ENCODE data around the gene SDK1.

Gene SDK1

DNA sequence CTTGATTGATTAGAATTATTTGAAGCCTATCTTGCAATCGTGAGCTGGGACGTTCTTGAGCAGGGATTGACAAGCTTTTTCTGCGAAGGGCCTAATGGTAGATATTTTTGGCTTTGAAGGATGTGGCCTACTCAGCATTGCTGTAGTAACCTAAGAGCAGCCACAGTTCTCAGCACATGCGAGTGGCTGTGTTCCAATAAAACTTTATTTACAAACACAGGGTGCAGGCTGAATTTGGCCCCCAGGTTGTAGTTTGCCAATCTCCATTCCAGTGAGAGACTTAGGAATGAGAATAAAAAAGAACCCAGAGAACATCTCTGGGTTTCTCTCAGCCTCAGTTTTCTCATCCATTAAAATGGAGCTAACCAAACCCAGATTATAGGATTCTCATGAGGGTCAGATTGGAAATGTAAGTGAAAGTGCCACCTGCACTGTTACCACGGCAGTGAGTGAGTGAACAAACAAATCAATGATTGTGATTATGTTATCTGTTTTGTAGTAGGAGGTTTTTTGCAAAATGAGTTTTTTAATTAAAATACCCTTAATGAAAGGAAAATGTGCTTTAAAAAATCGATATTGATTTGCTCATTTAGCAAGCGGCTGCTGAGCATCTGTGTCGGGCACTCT is 664.0 kb downstream of the SDK1 start:
- no peak for ATAC-seq (ENCODE audit: insufficient read depth, low read depth)
- Histone ChIP-seq H4K20me1 (ENCODE audit: insufficient read depth, low read length) (no peaks in the 10 kb centered on the region), H3K27ac (ENCODE audit: low read length) (no peak overlapping the region), H3K27me3 (ENCODE audit: insufficient read depth, low read length, poor library complexity) (peaks cover 5% of the 10 kb centered on the region), H3K4me1 (ENCODE audit: insufficient read depth, low read length) (no peaks in the 10 kb centered on the region), H3K4me2 (ENCODE audit: insufficient read depth, low read length) (no peak overlapping the region), H3K9ac (ENCODE audit: low read depth, low read length) (no peak overlapping the region), H3K4me3 (ENCODE audit: low read depth in 1 of 2, low read length in 2 of 2) (no peak overlapping the region), H3K9me3 (ENCODE audit: insufficient read depth, low read length, severe bottlenecking) (no peaks in the 10 kb centered on the region), H3K79me2 (ENCODE audit: insufficient read depth, low read length) (no peaks in the 10 kb centered on the region), H3K36me3 (ENCODE audit: insufficient read depth, low read length) (no peaks in the 10 kb centered on the region), H2AFZ (ENCODE audit: low read depth, low read length) (no peak overlapping the region)
- TF ChIP-seq, protein P1, sequence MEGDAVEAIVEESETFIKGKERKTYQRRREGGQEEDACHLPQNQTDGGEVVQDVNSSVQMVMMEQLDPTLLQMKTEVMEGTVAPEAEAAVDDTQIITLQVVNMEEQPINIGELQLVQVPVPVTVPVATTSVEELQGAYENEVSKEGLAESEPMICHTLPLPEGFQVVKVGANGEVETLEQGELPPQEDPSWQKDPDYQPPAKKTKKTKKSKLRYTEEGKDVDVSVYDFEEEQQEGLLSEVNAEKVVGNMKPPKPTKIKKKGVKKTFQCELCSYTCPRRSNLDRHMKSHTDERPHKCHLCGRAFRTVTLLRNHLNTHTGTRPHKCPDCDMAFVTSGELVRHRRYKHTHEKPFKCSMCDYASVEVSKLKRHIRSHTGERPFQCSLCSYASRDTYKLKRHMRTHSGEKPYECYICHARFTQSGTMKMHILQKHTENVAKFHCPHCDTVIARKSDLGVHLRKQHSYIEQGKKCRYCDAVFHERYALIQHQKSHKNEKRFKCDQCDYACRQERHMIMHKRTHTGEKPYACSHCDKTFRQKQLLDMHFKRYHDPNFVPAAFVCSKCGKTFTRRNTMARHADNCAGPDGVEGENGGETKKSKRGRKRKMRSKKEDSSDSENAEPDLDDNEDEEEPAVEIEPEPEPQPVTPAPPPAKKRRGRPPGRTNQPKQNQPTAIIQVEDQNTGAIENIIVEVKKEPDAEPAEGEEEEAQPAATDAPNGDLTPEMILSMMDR (IDR thresholded peaks at IDR 0.05; ENCODE audit: borderline replicate concordance, extremely low read depth, low read length, poor library complexity, severe bottlenecking): no peak
- no peak for TF ChIP-seq EZH2 (IDR thresholded peaks at IDR 0.05; ENCODE audit: borderline replicate concordance, low read depth, low read length, severe bottlenecking)
- no peak for DNase-seq

DNA sequence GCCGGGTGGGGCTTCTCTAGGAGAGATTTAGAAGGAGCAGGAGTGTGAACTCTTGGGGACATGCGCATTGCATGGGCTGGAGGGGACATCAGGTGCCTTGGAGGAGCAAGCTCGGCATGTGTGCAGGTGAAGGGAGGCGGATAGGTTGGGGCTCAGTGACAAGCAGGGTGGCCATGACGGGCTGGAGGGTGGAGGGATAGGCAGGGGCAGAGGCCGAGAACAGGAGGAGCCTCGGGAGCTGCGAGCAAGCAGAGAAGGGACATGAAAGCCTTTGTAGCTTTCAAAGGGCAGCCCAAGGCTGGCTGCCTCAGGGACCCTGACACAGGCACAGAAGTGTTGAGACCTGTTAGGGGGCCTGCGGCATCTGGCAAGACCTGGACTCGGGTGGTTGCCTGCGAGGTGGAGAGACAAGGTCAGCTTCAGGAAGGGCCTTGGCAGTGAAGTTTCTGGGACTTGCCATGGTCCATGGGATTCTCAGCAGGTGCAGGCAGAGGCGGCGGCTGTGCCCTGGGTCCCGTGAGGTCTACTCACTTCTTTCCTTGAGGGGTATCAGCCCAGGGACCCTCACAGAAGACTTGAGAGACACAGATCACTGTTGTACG is 664.8 kb downstream of the SDK1 start:
- Histone ChIP-seq H2AFZ (ENCODE audit: low read depth, low read length) (no peak overlapping the region), H3K9me3 (ENCODE audit: insufficient read depth, low read length, severe bottlenecking) (no peaks in the 10 kb centered on the region), H3K4me1 (ENCODE audit: insufficient read depth, low read length) (no peaks in the 10 kb centered on the region), H3K36me3 (ENCODE audit: insufficient read depth, low read length) (no peaks in the 10 kb centered on the region), H3K79me2 (ENCODE audit: insufficient read depth, low read length) (no peaks in the 10 kb centered on the region), H3K27ac (ENCODE audit: low read length) (no peak overlapping the region), H3K9ac (ENCODE audit: low read depth, low read length) (no peak overlapping the region), H3K27me3 (ENCODE audit: insufficient read depth, low read length, poor library complexity) (peaks cover 5% of the 10 kb centered on the region), H4K20me1 (ENCODE audit: insufficient read depth, low read length) (no peaks in the 10 kb centered on the region), H3K4me2 (ENCODE audit: insufficient read depth, low read length) (no peak overlapping the region), H3K4me3 (ENCODE audit: low read depth in 1 of 2, low read length in 2 of 2) (no peak overlapping the region)
- no peak for TF ChIP-seq EZH2 (IDR thresholded peaks at IDR 0.05; ENCODE audit: borderline replicate concordance, low read depth, low read length, severe bottlenecking)
- TF ChIP-seq, protein P1 (IDR thresholded peaks at IDR 0.05; ENCODE audit: borderline replicate concordance, extremely low read depth, low read length, poor library complexity, severe bottlenecking): no peak
- ATAC-seq (ENCODE audit: insufficient read depth, low read depth) (no peak), DNase-seq (no peak)

DNA sequence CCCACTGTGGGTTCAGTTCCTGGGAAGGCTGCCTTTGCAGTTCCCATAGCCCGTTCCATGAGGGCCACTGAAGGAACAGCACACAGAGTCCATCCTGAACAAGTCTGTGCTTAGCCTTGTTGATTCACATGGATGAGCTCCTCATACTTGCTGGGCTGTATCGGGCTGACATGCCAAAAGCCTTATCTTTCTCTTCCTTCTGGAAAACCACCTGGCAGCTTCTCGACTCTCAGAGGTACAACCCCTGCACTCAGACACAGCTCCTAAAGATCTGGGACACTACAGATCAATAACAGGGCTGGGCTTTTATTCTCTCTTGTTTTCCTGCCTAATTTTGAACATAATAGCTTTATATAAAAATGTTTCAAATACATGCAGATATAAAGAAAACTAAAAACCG is 667.2 kb downstream of the SDK1 start:
- Histone ChIP-seq H3K4me1 (ENCODE audit: insufficient read depth, low read length) (no peaks in the 10 kb centered on the region), H3K9ac (ENCODE audit: low read depth, low read length) (no peak overlapping the region), H3K4me3 (ENCODE audit: low read depth in 1 of 2, low read length in 2 of 2) (no peak overlapping the region), H3K9me3 (ENCODE audit: insufficient read depth, low read length, severe bottlenecking) (no peaks in the 10 kb centered on the region), H3K4me2 (ENCODE audit: insufficient read depth, low read length) (no peak overlapping the region), H4K20me1 (ENCODE audit: insufficient read depth, low read length) (no peaks in the 10 kb centered on the region), H3K27me3 (ENCODE audit: insufficient read depth, low read length, poor library complexity) (peaks cover 5% of the 10 kb centered on the region), H3K79me2 (ENCODE audit: insufficient read depth, low read length) (no peaks in the 10 kb centered on the region), H2AFZ (ENCODE audit: low read depth, low read length) (no peak overlapping the region), H3K27ac (ENCODE audit: low read length) (no peak overlapping the region), H3K36me3 (ENCODE audit: insufficient read depth, low read length) (no peaks in the 10 kb centered on the region)
- DNase-seq: no peak
- TF ChIP-seq, protein P1 (IDR thresholded peaks at IDR 0.05; ENCODE audit: borderline replicate concordance, extremely low read depth, low read length, poor library complexity, severe bottlenecking): no peak
- TF ChIP-seq EZH2 (IDR thresholded peaks at IDR 0.05; ENCODE audit: borderline replicate concordance, low read depth, low read length, severe bottlenecking): no peak
- ATAC-seq (ENCODE audit: insufficient read depth, low read depth): no peak
